ENCODE measurements around the gene SLC1A7.
"Not testable (repeated sequence)": the region's sequence is repeated elsewhere in the genome, so short reads cannot be mapped to it uniquely, and the experiment has no call there.

Gene SLC1A7

DNA sequence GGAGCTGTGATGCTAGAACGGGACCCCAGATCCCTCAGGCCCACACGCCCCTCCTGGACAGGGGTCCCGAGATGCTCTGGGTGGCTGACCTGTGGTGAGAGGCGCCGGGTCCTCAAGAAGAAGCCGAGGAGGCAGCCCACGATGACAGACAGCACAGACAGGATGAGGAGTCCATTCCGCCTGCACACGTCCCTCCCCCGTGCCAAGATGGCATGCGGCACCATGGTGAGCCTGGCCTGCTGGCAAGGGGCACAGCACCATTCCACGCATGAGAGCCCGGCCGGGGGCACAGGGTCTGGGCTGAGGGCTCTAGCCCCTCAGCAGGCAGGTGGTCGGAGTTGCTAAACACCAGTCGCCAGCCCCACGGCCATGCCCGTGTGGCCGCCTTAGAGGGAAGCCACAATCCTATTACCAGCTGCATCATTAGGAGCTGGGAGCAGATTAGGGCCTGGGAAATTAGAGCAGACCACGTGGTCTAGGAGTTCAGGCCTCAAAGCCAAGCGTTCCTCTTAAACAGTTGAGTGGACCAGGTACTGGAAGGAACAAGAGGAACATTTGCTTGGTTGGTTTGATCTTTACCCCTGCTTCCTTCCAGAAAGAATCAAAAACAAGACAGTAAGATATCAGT lies at the start of gene SLC1A7:
Gene SLC1A7, minus strand, starts transcription at position 413 of the 628 bp plus-strand sequence. Its CDS starts 189 bp downstream, at position 224.
- no peak for DNase-seq (ENCODE audit: low read depth in 2 of 2)

DNA sequence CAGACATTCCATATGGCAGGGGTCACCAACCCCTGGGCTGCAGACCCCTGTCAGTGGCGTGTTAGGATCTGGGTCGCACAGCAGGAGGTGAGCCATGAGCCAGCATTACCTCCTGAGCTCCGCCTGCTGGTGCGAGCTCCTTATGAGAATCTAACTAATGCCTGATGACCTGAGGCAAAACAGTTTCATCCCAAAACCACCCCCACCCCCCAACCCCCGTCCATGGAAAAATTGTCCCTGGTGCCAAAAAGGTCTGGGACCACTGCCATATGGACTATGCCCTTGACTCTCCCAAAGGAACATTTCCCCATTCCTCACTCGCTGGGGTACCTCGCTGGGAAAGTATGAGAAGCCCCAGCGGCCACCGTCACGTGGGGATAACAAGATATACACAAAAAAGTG lies 47.8 kb upstream of the SLC1A7 start:
- DNase-seq (ENCODE audit: low read depth in 2 of 2): no peak

- no peak for DNase-seq (ENCODE audit: low read depth in 2 of 2)
These were observed 46.6 kb upstream of the SLC1A7 start for GRCh38 chr1:53189061-53189460.

DNA sequence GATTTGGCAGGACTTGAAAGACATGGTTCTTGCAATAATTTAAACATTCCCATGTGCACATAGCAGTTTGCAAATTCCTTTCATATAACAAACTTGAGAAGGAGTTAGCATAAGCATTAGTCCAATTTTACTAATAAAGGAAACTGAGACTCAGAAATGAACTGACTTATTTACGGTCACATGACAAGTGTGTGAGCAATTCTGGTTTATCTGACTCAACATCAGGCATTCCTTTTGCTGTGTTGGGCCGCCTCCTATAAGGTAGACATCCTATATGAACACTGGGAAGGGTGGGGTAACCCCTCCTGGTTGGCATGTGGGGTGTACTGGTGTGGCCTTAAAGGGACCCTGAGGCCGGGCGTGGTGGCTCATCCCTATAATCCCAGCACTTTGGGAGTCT lies 45.7 kb upstream of the SLC1A7 start:
- DNase-seq (ENCODE audit: low read depth in 2 of 2): no peak

DNA sequence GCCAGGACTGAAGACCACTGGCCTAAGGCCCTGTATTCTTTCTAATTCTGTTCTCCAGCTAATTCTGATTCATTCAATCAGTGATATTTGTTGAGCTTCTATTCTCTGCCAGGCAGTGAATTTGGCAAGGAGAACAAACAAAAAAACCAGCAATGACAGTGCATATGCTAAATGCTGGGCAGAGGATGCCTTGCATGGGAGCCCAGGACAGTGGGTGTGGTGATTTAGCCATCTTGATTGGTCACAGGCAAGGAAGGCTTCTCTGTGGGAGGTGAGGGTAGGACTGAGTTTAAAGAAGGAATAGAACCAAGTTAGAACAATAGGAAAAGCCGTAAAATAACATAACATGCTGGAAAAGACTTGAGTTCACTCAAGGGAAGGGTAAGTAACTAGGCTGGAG lies 45.0 kb upstream of the SLC1A7 start:
- DNase-seq (ENCODE audit: low read depth in 2 of 2): no peak

- DNase-seq (ENCODE audit: low read depth in 2 of 2): no peak
These were observed 44.1 kb upstream of the SLC1A7 start for GRCh38 chr1:53186533-53186932.

DNA sequence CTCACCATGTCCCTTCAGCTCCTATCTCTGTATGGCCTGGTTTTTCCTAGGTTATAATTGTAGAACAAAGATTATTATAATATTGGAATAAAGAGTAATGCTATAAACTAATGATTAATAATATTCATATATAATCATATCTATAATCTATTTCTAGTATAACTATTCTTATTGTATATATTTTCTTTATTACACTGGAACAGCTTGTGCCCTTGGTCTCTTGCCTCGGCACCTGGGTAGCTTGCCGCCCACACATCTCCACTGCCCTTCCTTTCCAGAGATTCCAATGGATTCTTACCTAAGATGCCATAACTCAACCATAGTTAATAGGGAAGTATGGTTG lies 43.5 kb upstream of the SLC1A7 start:
- not testable (repeated sequence) for DNase-seq (ENCODE audit: low read depth in 2 of 2)

DNA sequence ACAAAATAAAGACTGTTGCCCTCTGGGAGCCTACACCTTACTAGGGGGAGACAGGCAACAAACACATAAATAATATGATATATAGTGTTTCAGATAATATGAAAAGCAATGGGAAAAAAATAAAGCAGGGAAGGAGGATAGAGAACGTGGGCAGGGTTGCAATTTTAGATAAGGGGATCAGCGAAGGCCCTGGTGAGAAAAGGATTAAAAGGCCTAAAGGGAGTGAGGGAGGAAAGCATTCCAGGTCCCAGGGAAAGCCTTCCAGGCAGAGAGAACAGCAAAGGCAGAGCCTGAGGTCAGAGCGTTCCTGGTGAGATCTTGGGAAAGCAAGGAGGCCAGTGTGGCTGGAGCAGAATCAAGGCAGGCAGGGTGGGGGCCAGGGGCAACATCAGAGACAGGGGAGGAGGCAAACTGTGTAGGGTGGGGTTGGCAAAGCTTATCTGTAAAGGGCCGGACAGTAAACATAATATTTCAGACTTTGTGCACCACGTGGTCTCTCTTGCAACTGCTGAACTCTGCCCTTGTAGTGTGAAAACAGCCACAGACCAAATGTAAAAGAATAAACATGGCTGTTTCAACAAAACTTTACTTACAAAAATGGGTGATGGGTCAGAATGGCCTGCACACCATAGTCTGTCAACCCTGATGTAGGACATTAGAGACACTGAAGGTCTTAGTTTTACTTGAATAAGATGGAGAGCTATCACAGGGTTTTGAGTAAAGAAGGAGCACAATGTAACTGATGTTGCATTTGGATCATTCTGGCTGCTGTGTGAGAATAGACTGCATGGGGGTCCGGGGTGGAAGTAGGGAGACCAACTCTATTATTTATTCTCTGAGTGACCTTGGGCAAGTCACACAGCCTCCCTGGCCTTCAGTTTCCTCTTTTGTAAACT lies 40.9 kb upstream of the SLC1A7 start:
- no peak for DNase-seq (ENCODE audit: low read depth in 2 of 2)

DNA sequence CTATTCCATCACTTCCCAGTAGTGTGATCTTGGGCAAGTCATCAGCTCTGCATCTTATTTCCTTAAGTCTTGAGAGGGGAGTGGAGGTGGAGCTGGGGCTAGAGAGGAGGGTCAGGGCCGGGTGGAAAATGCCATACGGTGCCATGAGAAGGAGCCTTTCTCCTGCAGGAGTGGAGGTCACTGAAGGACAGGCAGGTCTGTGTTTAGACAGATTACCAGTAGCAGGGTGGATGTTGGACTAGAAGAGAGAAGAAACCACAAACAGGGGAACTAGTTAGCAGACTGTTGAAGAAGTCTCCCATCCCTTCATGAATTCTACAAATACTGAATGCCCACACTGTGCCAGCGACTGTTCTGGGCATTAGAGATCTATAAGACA lies 40.3 kb upstream of the SLC1A7 start:
- DNase-seq (ENCODE audit: low read depth in 2 of 2): no peak

GRCh38 chr1:53182111-53182593 lies 39.7 kb upstream of the SLC1A7 start:
- DNase-seq (ENCODE audit: low read depth in 2 of 2): peak in 1 of 2 experiments; percentile 40

DNA sequence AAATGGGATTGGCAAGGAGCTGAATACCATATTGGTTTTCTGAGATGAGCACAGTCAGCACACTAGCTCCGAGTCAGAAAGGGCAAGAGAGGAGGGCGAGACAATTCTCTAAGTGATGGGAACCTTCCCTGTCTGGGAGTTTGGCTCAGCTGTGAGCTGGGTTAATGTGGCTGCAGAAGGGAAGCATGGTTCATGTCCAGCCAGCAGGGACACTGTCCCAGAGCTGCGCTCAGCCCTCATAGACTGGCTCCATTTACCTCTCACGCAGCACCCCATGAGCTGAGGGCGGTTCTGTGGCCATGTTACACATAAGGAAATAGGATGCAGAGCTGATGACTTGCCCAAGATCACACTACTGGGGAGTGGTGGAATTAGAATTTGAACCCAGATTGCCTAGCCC lies 38.5 kb upstream of the SLC1A7 start:
- no peak for DNase-seq (ENCODE audit: low read depth in 2 of 2)

GRCh38 chr1:53180226-53180625 lies 37.8 kb upstream of the SLC1A7 start:
- peak; percentile 42 to 52 for DNase-seq (ENCODE audit: low read depth in 2 of 2)

DNA sequence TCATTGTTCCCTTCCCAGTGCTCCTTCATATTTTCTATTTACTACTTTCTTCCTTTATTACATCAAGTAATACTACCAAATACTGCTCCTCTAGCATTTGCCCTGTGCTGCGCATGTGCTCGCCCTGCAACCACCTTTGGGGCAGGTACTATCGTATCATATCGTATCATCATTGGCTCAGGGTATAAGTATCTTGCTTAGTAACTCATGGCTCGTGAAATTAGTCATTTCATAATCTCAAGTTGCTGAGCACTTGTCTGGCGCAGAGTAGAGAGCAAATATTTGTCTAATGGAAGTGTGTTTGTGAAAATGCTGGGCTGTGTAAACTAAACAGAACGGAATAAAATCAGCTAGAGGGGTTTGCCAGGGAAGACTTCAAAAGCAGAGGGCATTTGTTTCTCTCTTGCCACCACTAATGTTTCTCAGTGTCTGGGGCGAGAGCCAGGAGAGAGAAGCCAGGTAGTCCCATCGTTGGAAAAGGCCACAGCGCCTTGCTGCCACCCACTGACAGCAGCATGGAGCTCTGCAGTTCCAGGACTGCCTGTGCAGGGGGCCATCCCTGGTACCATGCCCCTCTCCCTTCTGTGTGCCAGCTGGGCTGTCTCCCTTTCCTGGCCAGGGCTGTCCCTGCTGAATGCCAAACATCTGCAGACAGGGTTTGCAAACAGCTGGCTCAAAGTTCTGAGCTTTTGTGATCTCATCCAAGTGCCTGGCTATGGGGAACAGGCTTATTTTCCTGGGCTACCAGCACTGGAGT lies 34.2 kb upstream of the SLC1A7 start:
- DNase-seq (ENCODE audit: low read depth in 2 of 2): no peak

DNA sequence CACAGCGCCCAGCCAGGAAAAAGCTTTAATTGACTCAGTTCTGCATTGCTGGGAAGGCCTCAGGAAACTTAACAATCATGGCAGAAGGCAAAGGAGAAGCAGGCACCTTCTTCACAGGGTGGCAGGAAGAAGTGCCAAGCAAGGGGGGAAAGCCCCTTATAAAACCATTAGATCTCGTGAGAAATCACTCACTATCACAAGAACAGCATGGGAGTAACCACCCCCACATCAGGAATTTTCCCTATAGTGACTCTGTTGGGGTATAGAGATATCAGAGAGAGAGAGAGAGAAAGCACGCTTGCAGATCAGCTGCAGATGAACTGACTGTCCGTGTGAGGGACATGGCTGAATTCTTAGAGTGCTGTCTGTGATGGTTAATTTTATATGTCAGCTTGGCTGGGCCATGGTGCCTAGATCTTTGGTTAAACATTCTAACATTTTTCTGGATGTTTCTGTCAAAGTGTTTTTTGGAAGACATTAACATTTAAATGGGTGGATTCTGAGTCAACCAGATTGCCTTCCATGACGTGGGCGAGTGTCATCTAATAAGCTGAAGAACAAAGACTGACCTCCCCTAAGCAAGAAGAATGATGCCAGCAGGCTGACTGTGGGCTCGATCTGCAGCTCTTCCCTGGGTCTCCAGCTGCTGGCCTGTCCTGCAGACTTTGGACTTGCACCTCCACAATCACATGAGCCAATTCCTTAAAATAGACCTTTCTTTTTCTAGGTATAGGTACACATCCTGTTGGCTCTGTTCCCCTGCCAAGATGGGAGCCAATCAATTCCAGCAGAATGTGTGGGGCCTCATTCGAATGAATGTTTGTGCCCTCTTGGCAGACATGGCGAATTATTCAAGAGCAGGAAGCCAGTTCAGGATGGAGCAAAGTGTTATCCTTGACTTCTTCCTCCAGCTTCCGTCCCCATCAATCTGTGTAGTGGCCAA lies 32.8 kb upstream of the SLC1A7 start:
- no peak for DNase-seq (ENCODE audit: low read depth in 2 of 2)

DNA sequence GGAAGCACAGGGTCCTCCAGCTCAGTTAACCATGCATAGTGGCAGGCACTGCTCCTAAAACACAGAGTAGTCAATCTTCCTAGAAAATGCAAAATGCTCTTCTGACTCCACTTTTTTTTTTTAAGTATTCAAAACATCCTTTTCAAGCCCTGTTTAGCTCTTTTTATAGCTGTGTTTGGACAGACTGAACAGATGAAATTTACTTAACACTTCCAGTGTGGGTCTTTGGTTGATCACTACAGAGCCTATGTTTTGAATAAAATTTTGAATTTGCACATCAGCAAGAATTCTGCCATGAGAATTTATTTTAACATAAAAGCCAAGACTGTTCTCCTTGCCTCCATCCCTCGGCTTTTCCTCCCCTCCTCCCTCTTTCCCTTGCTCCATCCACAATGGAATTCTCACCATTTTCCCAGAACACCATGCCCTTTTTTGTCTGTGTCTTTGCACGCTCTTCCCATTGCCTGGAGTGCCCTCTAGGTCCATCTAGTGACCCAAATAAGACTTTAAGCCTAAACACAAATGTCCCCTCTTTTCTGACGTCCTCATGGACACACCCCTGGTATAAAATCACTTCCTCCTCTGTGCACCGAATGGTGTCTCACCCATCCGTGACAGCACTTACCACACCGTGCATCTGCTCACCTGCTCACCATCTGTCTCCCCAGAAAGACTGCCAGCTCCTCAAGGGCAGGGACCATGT lies 30.1 kb upstream of the SLC1A7 start:
- DNase-seq (ENCODE audit: low read depth in 2 of 2): peak in 1 of 2 experiments; percentile 26

DNA sequence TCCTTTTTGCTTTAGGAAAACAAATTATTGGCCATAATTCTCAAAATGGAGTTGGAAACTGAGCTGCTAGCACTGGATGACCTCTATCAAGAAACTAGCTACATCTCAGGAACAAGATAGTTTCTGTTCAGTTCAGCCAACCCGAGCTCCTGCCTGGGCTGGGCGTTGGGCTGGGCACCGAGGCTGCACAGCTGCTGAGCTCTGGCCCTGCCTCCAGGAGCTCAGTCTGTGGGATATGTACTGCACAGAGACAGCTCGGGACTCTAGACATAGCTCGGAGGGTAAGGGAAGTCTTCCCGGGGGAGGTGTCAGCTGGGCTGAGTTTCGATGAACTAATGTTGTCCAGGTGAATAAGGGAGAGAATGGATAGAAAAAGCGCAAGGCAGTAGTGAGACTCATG lies 24.5 kb upstream of the SLC1A7 start:
- no peak for DNase-seq (ENCODE audit: low read depth in 2 of 2)

DNA sequence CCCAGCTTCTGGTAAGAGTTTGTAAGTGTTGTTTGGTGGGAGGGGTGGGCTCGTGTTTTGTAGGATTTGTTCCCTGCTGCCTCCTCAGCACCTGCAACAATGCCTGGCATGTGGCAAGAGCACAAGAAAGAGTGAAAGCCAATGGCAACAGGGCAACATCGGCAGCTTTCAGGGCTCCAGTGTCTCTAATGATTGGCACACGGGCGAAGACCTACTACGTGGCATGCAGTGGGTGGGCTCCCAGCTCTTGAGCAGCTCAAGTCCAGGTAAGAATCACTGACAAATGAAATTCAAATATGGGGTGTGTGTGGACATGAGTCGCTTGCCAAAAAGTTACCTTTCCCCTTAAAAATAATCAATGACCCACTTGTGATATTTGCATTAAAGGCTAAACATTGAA lies 23.9 kb upstream of the SLC1A7 start:
- no peak for DNase-seq (ENCODE audit: low read depth in 2 of 2)

DNA sequence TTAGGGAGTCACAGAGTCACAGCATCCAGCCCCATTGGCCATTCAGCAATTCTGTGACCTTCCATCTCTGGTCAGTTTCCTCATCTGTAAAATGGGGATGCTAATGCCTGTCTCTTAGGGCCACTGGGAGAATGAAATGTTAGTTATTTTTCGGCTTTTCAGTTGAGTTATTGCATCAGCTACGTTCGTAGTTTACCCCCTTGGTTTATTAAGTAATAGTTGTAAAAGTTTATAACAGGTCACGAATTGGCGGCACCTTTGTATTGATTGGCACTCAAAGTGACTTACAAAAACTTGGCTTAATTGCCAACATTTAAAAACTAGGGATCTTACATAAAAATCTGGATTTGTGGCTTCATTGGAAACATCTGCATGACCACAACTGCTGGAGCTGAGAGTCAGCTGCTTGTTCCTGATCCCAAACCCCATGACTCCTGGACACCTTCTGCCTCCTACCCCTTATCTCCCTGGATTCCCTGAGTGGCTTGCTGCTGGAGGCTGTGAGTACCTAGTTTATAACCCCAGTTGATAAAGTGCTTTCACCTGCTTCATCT lies 23.0 kb upstream of the SLC1A7 start:
- DNase-seq (ENCODE audit: low read depth in 2 of 2): no peak

DNA sequence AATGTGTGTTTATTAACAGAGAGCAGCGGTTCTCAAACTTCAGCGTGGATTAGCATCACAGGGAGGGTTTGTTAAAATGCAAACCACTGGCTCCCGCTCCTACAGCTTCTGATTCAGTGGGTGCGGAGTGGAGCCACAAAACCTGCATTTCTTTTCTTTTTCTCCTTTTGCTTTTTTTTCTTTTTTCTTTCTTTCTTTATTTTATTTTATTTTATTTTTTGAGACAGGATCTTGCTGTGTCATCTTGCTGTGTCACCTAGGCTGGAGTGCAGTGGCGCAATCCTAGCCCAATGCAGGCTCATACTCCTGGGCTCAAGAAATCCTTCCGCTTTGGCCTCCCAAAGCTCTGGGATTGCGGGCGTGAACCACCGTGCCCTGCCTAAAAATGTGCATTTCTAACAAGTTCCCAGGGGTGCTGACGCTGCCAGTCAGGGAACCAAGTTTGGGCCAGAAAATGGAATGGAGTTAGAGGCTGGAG lies 20.9 kb upstream of the SLC1A7 start:
- no peak for DNase-seq (ENCODE audit: low read depth in 2 of 2)

DNA sequence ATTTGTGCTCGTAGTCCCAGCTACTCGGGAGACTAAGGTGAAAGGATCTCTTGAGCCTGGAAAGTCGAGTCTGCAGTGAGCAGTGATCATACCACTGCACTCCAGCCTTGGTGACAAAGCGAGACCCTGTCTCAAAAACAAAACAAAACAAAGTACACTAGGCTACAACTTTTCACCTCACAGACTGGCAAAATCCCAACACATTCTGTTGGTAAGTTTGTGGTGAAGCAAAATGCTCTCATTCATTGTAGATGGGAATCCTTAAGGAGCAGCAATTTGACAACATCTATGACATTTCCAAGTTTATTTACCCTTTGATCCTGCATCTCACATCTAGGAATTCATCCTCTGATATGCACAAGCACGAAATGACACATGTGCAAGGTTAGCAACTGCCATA lies 20.2 kb upstream of the SLC1A7 start:
- DNase-seq (ENCODE audit: low read depth in 2 of 2): no peak

Measured in fibroblast of skin of left biceps (primary cell).